Activated effector memory CD4-positive, alpha-beta T cell treated with Interleukin-2 at 50 U/mL for 16 hours (primary cell): Measurements from ENCODE around the gene FSTL3.
"Not testable (repeated sequence)": the region's sequence is repeated elsewhere in the genome, so short reads cannot be mapped to it uniquely, and the experiment has no call there.

Experiments used
- DNase-seq: peaks from one replicate; pipeline ENCODE4 v3.0.0-alpha.2; 2020

The FSTL3 gene

DNA sequence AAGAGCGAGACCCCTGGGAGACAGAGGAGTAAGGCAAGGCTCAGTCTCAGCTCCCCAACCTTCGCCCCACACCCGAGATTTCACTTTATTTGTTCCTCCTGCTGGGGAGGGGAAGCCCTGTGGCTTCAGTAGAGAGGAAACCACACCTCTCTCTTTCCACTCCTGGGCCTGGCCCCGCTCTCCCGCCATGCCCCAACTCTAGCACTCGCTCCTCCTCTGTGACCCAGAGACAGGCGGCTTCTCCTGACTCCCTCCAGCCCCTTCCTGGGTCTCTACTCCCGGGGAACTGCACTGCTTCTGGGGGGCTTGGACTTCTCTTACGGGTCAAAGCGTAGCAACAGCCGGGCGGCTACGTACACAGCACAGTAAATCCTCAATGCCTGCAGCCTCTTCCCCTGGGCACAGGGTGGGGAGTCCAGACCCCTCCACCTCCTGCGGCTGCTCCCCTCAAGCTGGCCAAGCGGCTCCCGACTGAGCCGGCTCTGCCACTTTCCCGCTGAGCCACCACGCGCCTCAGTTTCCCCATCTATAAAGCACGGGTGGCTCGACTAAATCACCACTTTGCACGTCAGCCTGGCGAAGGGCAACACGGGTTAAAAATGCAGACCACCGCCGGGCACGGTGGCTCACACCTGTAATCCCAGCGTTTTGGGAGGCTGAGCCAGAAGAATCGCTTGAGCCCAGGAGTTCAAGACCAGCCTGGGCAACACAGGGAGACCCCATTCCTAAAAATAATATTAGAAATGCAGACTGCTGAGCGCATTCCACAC lies 14.6 kb upstream of the FSTL3 start:
- DNase-seq = peak; percentile 64

GRCh38 chr19:662207-662961 lies 13.8 kb upstream of the FSTL3 start:
- peak; percentile 68 for DNase-seq

GRCh38 chr19:662962-663681 lies 13.1 kb upstream of the FSTL3 start, which contains the start of gene RNF126:
Gene RNF126 (minus strand): TSS chr19:663214. CDS start chr19:663121, 93 bp downstream.
- peak; percentile 94 for DNase-seq

DNA sequence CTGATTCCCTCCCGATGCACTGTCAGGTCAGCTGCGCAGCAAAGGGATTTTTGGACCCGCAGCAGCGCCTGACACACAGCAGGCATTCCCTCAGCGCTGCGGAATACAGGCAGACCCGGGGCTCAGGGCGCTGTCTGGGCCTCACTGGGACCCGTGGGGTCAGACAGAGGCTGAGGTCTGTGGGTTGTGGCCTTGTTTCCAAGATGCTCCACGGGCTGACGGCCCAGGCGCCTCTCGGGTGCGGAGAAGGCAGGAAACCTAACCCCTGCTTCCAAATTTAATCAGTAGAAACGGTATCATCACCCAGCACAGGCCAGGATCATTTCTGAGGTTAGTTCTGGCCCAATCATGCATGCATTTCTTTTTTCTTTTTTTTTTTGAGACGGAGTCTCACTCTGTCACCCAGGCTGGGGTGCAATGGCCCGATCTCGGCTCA lies 12.5 kb upstream of the FSTL3 start:
- no peak for DNase-seq

DNA sequence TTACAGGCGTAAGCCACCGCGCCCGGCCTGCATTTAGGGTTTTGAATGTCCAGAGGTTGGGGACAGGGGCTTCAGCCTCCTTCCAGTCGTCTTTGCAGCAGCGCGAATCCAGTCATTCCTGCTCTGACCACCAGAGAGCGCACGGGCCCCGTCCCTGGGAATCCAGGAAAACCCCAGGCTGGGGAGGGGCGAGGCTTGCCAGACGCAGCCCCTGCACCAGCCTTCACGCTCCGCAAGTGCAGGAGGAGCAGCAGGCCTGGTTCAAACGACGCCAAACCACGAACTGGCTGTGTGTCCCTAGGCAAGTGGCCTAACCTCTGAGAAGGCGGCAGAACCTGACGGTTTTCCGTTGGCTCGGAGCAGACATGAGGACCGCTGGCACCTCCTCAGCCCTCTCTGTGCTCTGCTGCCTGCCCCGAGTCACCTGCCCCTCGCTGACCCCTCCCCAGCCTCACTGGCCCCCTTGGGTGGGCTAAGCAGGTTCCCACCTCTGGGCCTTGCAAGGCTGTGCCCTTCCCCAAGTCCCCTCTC lies 11.2 kb upstream of the FSTL3 start:
- DNase-seq = peak; percentile 67

- not testable (repeated sequence) for DNase-seq
These were observed 9.1 kb upstream of the FSTL3 start for GRCh38 chr19:666985-667573.

- DNase-seq = not testable (repeated sequence)
These were observed 7.3 kb upstream of the FSTL3 start for GRCh38 chr19:668675-669434.

DNA sequence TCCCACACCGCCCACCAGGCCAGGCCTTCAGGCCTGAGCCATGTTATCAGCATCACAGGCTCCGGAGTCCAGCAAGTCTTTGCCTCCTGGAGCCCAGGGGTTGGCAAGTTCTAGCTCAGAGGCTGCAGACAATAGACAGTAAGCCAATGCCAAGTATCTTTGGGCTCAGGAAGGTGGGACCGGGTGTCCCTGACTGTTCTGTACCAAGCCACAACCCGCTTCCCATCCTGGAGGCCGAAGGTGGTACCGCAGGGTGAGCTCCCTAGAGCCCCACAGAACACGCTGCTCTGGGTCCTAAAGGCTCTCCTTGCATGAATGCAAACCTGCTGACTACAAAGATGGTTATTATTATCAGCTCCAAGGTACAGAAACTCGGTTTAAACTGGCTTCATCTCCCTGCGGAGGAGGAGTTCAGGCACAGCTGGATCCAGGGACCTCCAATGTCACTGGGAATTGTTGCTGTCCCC lies 5.5 kb upstream of the FSTL3 start:
- no peak for DNase-seq

GRCh38 chr19:674282-675151 lies 1.7 kb upstream of the FSTL3 start:
- DNase-seq = no peak

DNA sequence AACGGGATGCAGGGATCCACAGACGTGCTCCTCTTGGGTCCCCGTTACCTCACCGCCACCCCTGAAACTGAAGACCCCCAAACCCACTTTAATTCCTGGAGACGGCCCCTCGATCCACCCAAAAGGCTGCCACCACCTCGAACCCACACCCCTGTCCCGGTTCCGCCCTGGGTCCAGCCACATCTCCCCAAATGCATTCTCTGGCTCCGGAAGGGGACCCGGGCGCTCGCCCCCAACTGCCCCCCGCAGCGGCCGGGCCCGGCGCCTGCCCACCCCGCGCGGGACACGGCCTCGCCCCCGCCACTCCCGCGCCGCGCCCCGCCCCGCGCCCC lies 219 bp upstream of the FSTL3 start:
- no peak for DNase-seq

- no peak for DNase-seq
These were observed 1.0 kb downstream of the FSTL3 start for GRCh38 chr19:677201-677600.

- no peak for DNase-seq
These were observed 1.6 kb downstream of the FSTL3 start for GRCh38 chr19:677601-678436.

- no peak for DNase-seq
These were observed 2.7 kb downstream of the FSTL3 start for GRCh38 chr19:678791-679388.

DNA sequence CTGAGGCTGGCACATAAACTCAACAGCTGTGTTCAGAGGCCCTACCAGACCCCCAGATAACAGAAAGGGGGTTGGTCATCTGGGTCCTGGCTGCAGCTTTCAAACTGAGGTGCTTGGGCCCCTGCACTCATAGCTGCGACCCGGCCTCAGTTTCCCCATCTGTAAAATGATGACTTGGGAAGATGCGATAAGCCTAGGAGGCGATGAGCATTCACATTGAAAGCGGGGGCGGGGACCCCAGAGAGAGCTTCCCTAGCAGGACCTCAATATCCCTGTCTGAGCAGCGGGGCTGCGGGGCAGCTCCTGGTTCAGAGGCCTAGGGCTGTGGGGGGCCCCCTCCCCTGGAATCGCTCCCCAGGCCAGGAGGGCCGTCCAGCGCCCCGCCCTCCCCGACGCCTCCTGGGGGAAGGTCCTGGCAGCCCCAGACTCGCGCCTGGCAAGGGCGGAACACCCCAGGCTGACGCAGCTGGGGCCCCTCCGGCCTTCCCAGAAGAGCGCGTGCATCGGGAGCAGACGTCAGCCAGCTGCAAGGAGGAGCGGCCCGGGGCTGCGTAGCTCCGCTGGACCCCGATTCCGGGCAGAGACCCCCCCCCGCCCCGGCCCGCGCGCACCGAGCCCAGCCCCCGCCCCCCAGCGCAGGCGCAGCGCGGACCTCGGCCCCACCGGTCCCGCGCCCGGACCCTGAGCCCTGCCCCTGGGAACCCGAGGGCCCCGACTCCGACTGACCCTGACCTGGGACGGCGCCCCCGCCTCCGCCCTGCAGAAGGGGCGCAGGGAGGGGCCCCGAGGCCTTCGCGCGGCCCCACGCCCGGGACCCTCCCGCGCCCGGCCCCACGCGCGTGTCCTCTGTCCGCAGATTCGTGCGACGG lies 3.5 kb downstream of the FSTL3 start:
- peak; percentile 10 for DNase-seq

- DNase-seq = peak; percentile 99
These were observed 4.3 kb downstream of the FSTL3 start for GRCh38 chr19:680287-681028.

DNA sequence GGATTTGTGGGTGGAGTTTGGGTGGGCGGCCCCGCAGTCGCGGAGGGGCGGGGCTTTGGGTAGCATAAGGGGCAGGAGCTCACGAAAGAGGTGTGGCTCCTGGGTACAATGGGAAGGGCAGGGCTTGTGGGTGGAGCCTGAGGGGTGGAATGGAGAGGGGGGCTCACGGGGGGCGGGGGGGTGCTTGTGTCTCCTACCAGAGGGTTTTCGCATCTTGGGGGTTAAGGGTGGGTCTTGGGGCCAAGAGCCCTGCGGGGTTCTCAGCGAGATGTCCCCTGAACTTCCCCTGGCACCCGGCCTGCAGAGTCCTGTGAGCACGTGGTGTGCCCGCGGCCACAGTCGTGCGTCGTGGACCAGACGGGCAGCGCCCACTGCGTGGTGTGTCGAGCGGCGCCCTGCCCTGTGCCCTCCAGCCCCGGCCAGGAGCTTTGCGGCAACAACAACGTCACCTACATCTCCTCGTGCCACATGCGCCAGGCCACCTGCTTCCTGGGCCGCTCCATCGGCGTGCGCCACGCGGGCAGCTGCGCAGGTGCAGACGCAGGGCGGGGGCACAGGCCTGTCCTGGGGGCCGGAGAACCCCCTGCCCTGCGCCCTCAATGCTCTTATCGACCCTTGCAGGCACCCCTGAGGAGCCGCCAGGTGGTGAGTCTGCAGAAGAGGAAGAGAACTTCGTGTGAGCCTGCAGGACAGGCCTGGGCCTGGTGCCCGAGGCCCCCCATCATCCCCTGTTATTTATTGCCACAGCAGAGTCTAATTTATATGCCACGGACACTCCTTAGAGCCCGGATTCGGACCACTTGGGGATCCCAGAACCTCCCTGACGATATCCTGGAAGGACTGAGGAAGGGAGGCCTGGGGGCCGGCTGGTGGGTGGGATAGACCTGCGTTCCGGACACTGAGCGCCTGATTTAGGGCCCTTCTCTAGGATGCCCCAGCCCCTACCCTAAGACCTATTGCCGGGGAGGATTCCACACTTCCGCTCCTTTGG lies 5.1 kb downstream of the FSTL3 start:
- no peak for DNase-seq
